H9 (cell line): ENCODE results near the gene ZNF621. TPM values are rescaled to one million over a fixed set of nuclear protein-coding genes. Genes with fewer than 3 reads are reported as not detected.

ENCODE experiments used
- DNase-seq: peaks from one replicate; pipeline ENCODE4 v3.0.0-alpha.2; 2017
- H2AFZ ChIP-seq: one replicate; pipeline ENCODE4 v1.6.1; 2013; ENCODE audit warnings: mild to moderate bottlenecking, low read length, control low read depth, moderate library complexity
- H2AK5ac ChIP-seq: 2 replicates; pipeline ENCODE4 v1.6.1; 2013; ENCODE audit warnings: low read length, control low read depth, mixed read lengths; ENCODE audit not compliant: insufficient read length
- H2BK120ac ChIP-seq: one replicate; pipeline ENCODE4 v1.6.1; 2013; ENCODE audit warnings: low read depth, mild to moderate bottlenecking, low read length, control low read depth, inconsistent platforms; ENCODE audit not compliant: poor library complexity, severe bottlenecking
- H2BK12ac ChIP-seq: 2 replicates; pipeline ENCODE4 v1.6.1; 2013; ENCODE audit warnings: low read length, control low read depth, mixed read lengths, low read depth; ENCODE audit not compliant: insufficient read length
- H2BK15ac ChIP-seq: 2 replicates; pipeline ENCODE4 v1.6.1; 2013; ENCODE audit warnings: low read depth, low read length, control low read depth
- H2BK20ac ChIP-seq: one replicate; pipeline ENCODE4 v1.6.1; 2013; ENCODE audit warnings: low read depth, mild to moderate bottlenecking, low read length, control low read depth, inconsistent platforms; ENCODE audit not compliant: poor library complexity, severe bottlenecking
- H2BK5ac ChIP-seq: 2 replicates; pipeline ENCODE4 v1.6.1; 2013; ENCODE audit warnings: low read length, control low read depth, mixed read lengths; ENCODE audit not compliant: insufficient read length
- H3K14ac ChIP-seq: 2 replicates; pipeline ENCODE4 v1.6.1; 2013; ENCODE audit warnings: low read length, control low read depth; ENCODE audit not compliant: insufficient read depth
- H3K18ac ChIP-seq: 2 replicates; pipeline ENCODE4 v1.6.1; 2013; ENCODE audit warnings: low read depth, mild to moderate bottlenecking, mixed read lengths, low read length, control low read depth; ENCODE audit not compliant: insufficient read length
- H3K23ac ChIP-seq: 2 replicates; pipeline ENCODE4 v1.6.1; 2013; ENCODE audit warnings: low read length, control low read depth, mixed read lengths, low read depth; ENCODE audit not compliant: insufficient read length
- H3K23me2 ChIP-seq: 2 replicates; pipeline ENCODE4 v1.6.1; 2013; ENCODE audit warnings: low read depth, mild to moderate bottlenecking, mixed read lengths, low read length, control low read depth; ENCODE audit not compliant: insufficient read length, poor library complexity, severe bottlenecking
- H3K27ac ChIP-seq: 2 replicates; pipeline ENCODE4 v1.5.1; 2013; ENCODE audit warnings: low read length, control low read depth, mixed read lengths, low read depth; ENCODE audit not compliant: insufficient read length
- H3K27me3 ChIP-seq: 2 replicates; pipeline ENCODE4 v1.6.1; 2013; ENCODE audit warnings: low read length, control low read depth, inconsistent platforms; ENCODE audit not compliant: insufficient read depth
- H3K4ac ChIP-seq: 2 replicates; pipeline ENCODE4 v1.6.1; 2013; ENCODE audit warnings: low read depth, mild to moderate bottlenecking, control low read depth, inconsistent platforms, low read length, moderate library complexity
- H3K4me1 ChIP-seq: 2 replicates; pipeline ENCODE4 v1.6.1; 2013; ENCODE audit warnings: low read length, control low read depth, inconsistent platforms; ENCODE audit not compliant: insufficient read depth
- H3K4me2 ChIP-seq: 2 replicates; pipeline ENCODE4 v1.6.1; 2013; ENCODE audit warnings: low read length, control low read depth, mixed read lengths; ENCODE audit not compliant: insufficient read length, insufficient read depth
- H3K56ac ChIP-seq: 2 replicates; pipeline ENCODE4 v1.6.1; 2013; ENCODE audit warnings: low read depth, mild to moderate bottlenecking, mixed read lengths, low read length, control low read depth; ENCODE audit not compliant: insufficient read length
- H3K79me1 ChIP-seq: 2 replicates; pipeline ENCODE4 v1.6.1; 2013; ENCODE audit warnings: low read depth, mild to moderate bottlenecking, moderate library complexity, low read length, control low read depth, inconsistent platforms; ENCODE audit not compliant: insufficient read depth, poor library complexity, severe bottlenecking
- H3K79me2 ChIP-seq: 2 replicates; pipeline ENCODE4 v1.6.1; 2013; ENCODE audit warnings: low read length, control low read depth, inconsistent platforms; ENCODE audit not compliant: insufficient read depth
- H3K9ac ChIP-seq: 2 replicates; pipeline ENCODE4 v1.6.1; 2013; ENCODE audit warnings: low read length, control low read depth, mixed read lengths; ENCODE audit not compliant: insufficient read length; ENCODE audit errors: extremely low read depth
- H3K9me3 ChIP-seq: one replicate; pipeline ENCODE4 v1.6.1; 2013; ENCODE audit warnings: low read depth, low read length, inconsistent platforms; ENCODE audit not compliant: control insufficient read depth
- H3T11ph ChIP-seq: one replicate; pipeline ENCODE4 v1.6.1; 2013; ENCODE audit warnings: mild to moderate bottlenecking, low read length, control low read depth, inconsistent platforms
- H4K20me1 ChIP-seq: one replicate; pipeline ENCODE4 v1.6.1; 2013; ENCODE audit not compliant: control insufficient read depth, insufficient read length, insufficient read depth
- H4K5ac ChIP-seq: 2 replicates; pipeline ENCODE4 v1.6.1; 2013; ENCODE audit warnings: low read depth, mild to moderate bottlenecking, mixed read lengths, low read length, control low read depth; ENCODE audit not compliant: insufficient read length
- H4K8ac ChIP-seq: replicated peaks from 2 replicates; pipeline ENCODE4 v1.6.1; 2013; ENCODE audit warnings: low read length, control low read depth, mixed read lengths, low read depth; ENCODE audit not compliant: insufficient read length
- H4K91ac ChIP-seq: 2 replicates; pipeline ENCODE4 v1.6.1; 2013; ENCODE audit warnings: low read depth, mild to moderate bottlenecking, moderate library complexity, mixed read lengths, low read length, control low read depth; ENCODE audit not compliant: insufficient read length
- H3K27ac Mint-ChIP-seq, 3 experiments: 2 replicates in 2 of 3; 3 replicates in 1 of 3; pipeline ENCODE4 v1.8.0; 2020 to 2021; ENCODE audit warnings: mixed read lengths in 3 of 3, mild to moderate bottlenecking in 1 of 3, moderate library complexity in 1 of 3
- H3K27me3 Mint-ChIP-seq: 2 replicates; pipeline ENCODE4 v1.8.0; 2021; ENCODE audit warnings: low read depth, mild to moderate bottlenecking, moderate library complexity, mixed read lengths
- H3K36me3 Mint-ChIP-seq, 3 experiments: 2 replicates in 2 of 3; 3 replicates in 1 of 3; pipeline ENCODE4 v1.8.0; 2020 to 2021; ENCODE audit warnings: low read depth in 3 of 3, mixed read lengths in 3 of 3; ENCODE audit not compliant: insufficient read depth in 1 of 3
- H3K4me1 Mint-ChIP-seq, 2 experiments: 2 replicates each; pipeline ENCODE4 v1.8.0; 2020; ENCODE audit warnings: mixed read lengths in 2 of 2
- H3K4me3 Mint-ChIP-seq, 2 experiments: 2 replicates in 1 of 2; 3 replicates in 1 of 2; pipeline ENCODE4 v1.8.0; 2020 to 2021; ENCODE audit warnings: mild to moderate bottlenecking in 2 of 2, mixed read lengths in 2 of 2, moderate library complexity in 1 of 2
- H3K9me3 Mint-ChIP-seq, 2 experiments: 2 replicates in 1 of 2; 3 replicates in 1 of 2; pipeline ENCODE4 v1.8.0; 2020; ENCODE audit warnings: mild to moderate bottlenecking in 2 of 2, mixed read lengths in 2 of 2, moderate library complexity in 1 of 2
- WGBS: extraction: QIAGEN DNeasy Blood & Tissue Kit; methylation state at CpG from one replicate; pipeline ENCODE4 v1.1.7; 2013; ENCODE audit warnings: missing lambda C conversion rate, low lambda C conversion rate, mixed read lengths; ENCODE audit not compliant: insufficient read length; ENCODE audit errors: extremely low coverage; 5-methylcytosine and 5-hydroxymethylcytosine counted together
- total RNA-seq: library from RNA; stranded (reverse); gene quantifications from 2 replicates; pipeline ENCODE4 v1.2.1, GENCODE V29; 2021
- TF ChIP-seq, protein P1 (sequence below): fragments of 200-600 bp; sonication (generic); conservative IDR thresholded peaks from 3 replicates; pipeline ENCODE4 v1.8.0; 2021; ENCODE audit warnings: antibody characterized with exemption, mild to moderate bottlenecking

The ZNF621 gene
- total RNA-seq, 1 experiment from 2014 or later: 23.8 TPM

DNA sequence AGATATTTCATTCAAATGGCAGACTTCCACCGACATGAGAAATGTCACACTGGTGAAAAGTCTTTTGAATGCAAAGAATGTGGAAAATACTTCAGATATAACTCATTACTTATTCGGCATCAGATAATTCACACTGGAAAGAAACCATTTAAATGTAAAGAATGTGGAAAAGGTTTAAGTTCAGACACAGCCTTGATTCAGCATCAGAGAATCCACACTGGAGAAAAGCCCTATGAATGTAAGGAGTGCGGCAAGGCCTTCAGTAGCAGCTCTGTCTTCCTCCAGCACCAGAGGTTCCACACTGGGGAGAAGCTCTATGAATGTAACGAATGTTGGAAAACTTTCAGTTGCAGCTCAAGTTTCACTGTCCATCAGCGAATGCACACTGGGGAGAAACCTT, 8.6 kb upstream of the ZNF621 start:
- no peak overlapping the region for H2BK15ac ChIP-seq
- H3K27me3 ChIP-seq: no peaks in the 10 kb centered on the region
- no peak overlapping the region for H3K27ac Mint-ChIP-seq

More for the DNA sequence above, 8.6 kb upstream of the ZNF621 start:
- H2BK120ac ChIP-seq: no peak overlapping the region
- H2BK20ac ChIP-seq: no peak overlapping the region
- H3K27ac ChIP-seq: no peak overlapping the region
- Mint-ChIP-seq H3K4me1 (peaks cover 0 to 3% of the 10 kb centered on the region in 2 experiments; a peak in 1 of 4 replicates), H3K36me3 (peaks cover 25 to 67% (median 60%) of the 10 kb centered on the region in 3 experiments), H3K4me3 (no peak overlapping the region), H3K9me3 (peaks cover 2 to 3% of the 10 kb centered on the region in 2 experiments; a peak in 3 of 5 replicates), H3K27me3 (no peaks in the 10 kb centered on the region; the same call in 1 of the 2 replicates)
- H4K20me1 ChIP-seq: no peaks in the 10 kb centered on the region
- H3K23ac ChIP-seq: no peak overlapping the region
- H2AK5ac ChIP-seq: no peak overlapping the region
- no peak overlapping the region for H2BK5ac ChIP-seq
- H3K14ac ChIP-seq: no peak overlapping the region
- no peak overlapping the region for H3T11ph ChIP-seq
- H3K56ac ChIP-seq: no peak overlapping the region
- no peaks in the 10 kb centered on the region for H3K79me1 ChIP-seq
- H2BK12ac ChIP-seq: no peak overlapping the region
- no peak overlapping the region for H4K5ac ChIP-seq
- H3K79me2 ChIP-seq: no peaks in the 10 kb centered on the region
- H2AFZ ChIP-seq: no peak overlapping the region
- H4K8ac ChIP-seq: peak overlapping the region; percentile 14
- DNase-seq: no peak
- H3K4me1 ChIP-seq: no peaks in the 10 kb centered on the region
- TF ChIP-seq, protein P1, sequence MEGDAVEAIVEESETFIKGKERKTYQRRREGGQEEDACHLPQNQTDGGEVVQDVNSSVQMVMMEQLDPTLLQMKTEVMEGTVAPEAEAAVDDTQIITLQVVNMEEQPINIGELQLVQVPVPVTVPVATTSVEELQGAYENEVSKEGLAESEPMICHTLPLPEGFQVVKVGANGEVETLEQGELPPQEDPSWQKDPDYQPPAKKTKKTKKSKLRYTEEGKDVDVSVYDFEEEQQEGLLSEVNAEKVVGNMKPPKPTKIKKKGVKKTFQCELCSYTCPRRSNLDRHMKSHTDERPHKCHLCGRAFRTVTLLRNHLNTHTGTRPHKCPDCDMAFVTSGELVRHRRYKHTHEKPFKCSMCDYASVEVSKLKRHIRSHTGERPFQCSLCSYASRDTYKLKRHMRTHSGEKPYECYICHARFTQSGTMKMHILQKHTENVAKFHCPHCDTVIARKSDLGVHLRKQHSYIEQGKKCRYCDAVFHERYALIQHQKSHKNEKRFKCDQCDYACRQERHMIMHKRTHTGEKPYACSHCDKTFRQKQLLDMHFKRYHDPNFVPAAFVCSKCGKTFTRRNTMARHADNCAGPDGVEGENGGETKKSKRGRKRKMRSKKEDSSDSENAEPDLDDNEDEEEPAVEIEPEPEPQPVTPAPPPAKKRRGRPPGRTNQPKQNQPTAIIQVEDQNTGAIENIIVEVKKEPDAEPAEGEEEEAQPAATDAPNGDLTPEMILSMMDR: no peak
- no peak overlapping the region for H3K4ac ChIP-seq
- no peak overlapping the region for H3K18ac ChIP-seq
- no peaks in the 10 kb centered on the region for H3K23me2 ChIP-seq
- H4K91ac ChIP-seq: no peak overlapping the region
- no CpG with 5 or more reads among the region's 5 CpGs for WGBS
- no peak overlapping the region for H3K9ac ChIP-seq
- H3K4me2 ChIP-seq: no peak overlapping the region
- no peaks in the 10 kb centered on the region for H3K9me3 ChIP-seq
